ENCODE results near the gene OPA1.
A peak's percentile ranks its signal among the peaks of the same experiment; 100 is the strongest.

The OPA1 gene

GRCh38 chr3:193592841-193593667, at the start of gene OPA1:
Gene OPA1, plus strand, starts transcription at chr3:193593208. Its CDS starts 170 bp downstream, at chr3:193593378.
- peak; percentile 95 to 98 for ATAC-seq (replicated peaks)
- Mint-ChIP-seq H3K27ac (peak within 1 kb of the TSS; percentile 97), H3K4me1 (peaks cover 19 to 43% of the 10 kb centered on the region in 2 donors), H3K36me3 (peaks cover 15 to 28% of the 10 kb centered on the region in 2 donors), H3K9me3 (no peaks in the 10 kb centered on the region), H3K27me3 (no peaks in the 10 kb centered on the region), H3K4me3 (peak within 1 kb of the TSS; percentile 88 to 93)
- DNase-seq = peak; percentile 92

GRCh38 chr3:193544289-193544688, 48.7 kb upstream of the OPA1 start:
- Mint-ChIP-seq H3K4me3 (no peak overlapping the region), H3K27ac (no peak overlapping the region), H3K36me3 (peaks cover 4 to 5% of the 10 kb centered on the region in 2 donors), H3K27me3 (peaks cover 0 to 10% of the 10 kb centered on the region in 2 donors), H3K4me1 (no peaks in the 10 kb centered on the region), H3K9me3 (peaks cover 5 to 6% of the 10 kb centered on the region in 2 donors)
- ATAC-seq (replicated peaks) (no peak), DNase-seq (no peak)

- ATAC-seq (replicated peaks) = no peak
These were observed 47.7 kb upstream of the OPA1 start for GRCh38 chr3:193545304-193545703.

GRCh38 chr3:193546129-193546528, 46.9 kb upstream of the OPA1 start:
- Mint-ChIP-seq H3K27me3 (peaks cover 0 to 10% of the 10 kb centered on the region in 2 donors), H3K27ac (no peak overlapping the region), H3K9me3 (peaks cover 5 to 6% of the 10 kb centered on the region in 2 donors), H3K4me3 (no peak overlapping the region), H3K4me1 (no peaks in the 10 kb centered on the region), H3K36me3 (peaks cover 4 to 5% of the 10 kb centered on the region in 2 donors)
- DNase-seq = no peak
- ATAC-seq (replicated peaks) = no peak

More at GRCh38 chr3:193545304-193545703, 47.7 kb upstream of the OPA1 start:
- Mint-ChIP-seq H3K4me1 (no peaks in the 10 kb centered on the region), H3K27ac (no peak overlapping the region), H3K9me3 (peaks cover 5 to 6% of the 10 kb centered on the region in 2 donors), H3K36me3 (peaks cover 4 to 5% of the 10 kb centered on the region in 2 donors), H3K27me3 (peaks cover 0 to 10% of the 10 kb centered on the region in 2 donors), H3K4me3 (no peak overlapping the region)
- no peak for DNase-seq

GRCh38 chr3:193548406-193548805, 44.6 kb upstream of the OPA1 start:
- Mint-ChIP-seq H3K9me3 (peaks cover 5 to 6% of the 10 kb centered on the region in 2 donors), H3K4me1 (no peaks in the 10 kb centered on the region)
- no peak for ATAC-seq (replicated peaks)

GRCh38 chr3:193552923-193553322, 40.1 kb upstream of the OPA1 start:
- Mint-ChIP-seq H3K4me1 (no peaks in the 10 kb centered on the region), H3K36me3 (no peaks in the 10 kb centered on the region), H3K4me3 (no peak overlapping the region), H3K9me3 (no peaks in the 10 kb centered on the region), H3K27me3 (peaks cover 0 to 4% of the 10 kb centered on the region in 2 donors), H3K27ac (no peak overlapping the region)
- ATAC-seq (replicated peaks) (no peak), DNase-seq (no peak)

More at GRCh38 chr3:193548406-193548805, 44.6 kb upstream of the OPA1 start:
- no peak overlapping the region for H3K27ac Mint-ChIP-seq
- no peak for DNase-seq
- no peak overlapping the region for H3K4me3 Mint-ChIP-seq
- peaks cover 4 to 5% of the 10 kb centered on the region in 2 donors for H3K36me3 Mint-ChIP-seq
- H3K27me3 Mint-ChIP-seq = no peaks in the 10 kb centered on the region

GRCh38 chr3:193553586-193553985, 39.4 kb upstream of the OPA1 start:
- Mint-ChIP-seq H3K27ac (no peak overlapping the region), H3K27me3 (peaks cover 0 to 4% of the 10 kb centered on the region in 2 donors), H3K36me3 (no peaks in the 10 kb centered on the region), H3K4me3 (no peak overlapping the region), H3K4me1 (no peaks in the 10 kb centered on the region), H3K9me3 (no peaks in the 10 kb centered on the region)
- DNase-seq = no peak
- no peak for ATAC-seq (replicated peaks)

GRCh38 chr3:193554811-193555210, 38.2 kb upstream of the OPA1 start, which contains the start of gene ATP13A4:
Gene ATP13A4, minus strand, starts transcription at chr3:193554895. Its CDS starts 96 bp downstream, at chr3:193554799.
- Mint-ChIP-seq H3K36me3 (no peaks in the 10 kb centered on the region), H3K27ac (no peak within 1 kb of the TSS), H3K4me1 (no peaks in the 10 kb centered on the region), H3K9me3 (no peaks in the 10 kb centered on the region), H3K27me3 (peaks cover 0 to 4% of the 10 kb centered on the region in 2 donors), H3K4me3 (no peak within 1 kb of the TSS)
- no peak for ATAC-seq (replicated peaks)
- DNase-seq = no peak

GRCh38 chr3:193556841-193557240, 36.2 kb upstream of the OPA1 start:
- no peak overlapping the region for H3K27ac Mint-ChIP-seq
- H3K36me3 Mint-ChIP-seq = no peaks in the 10 kb centered on the region
- H3K9me3 Mint-ChIP-seq = no peaks in the 10 kb centered on the region
- no peak for DNase-seq
- no peaks in the 10 kb centered on the region for H3K4me1 Mint-ChIP-seq
- peaks cover 0 to 4% of the 10 kb centered on the region in 2 donors for H3K27me3 Mint-ChIP-seq
- no peak for ATAC-seq (replicated peaks)
- H3K4me3 Mint-ChIP-seq = no peak overlapping the region

GRCh38 chr3:193559100-193559499, 33.9 kb upstream of the OPA1 start:
- H3K9me3 Mint-ChIP-seq = no peaks in the 10 kb centered on the region
- H3K27ac Mint-ChIP-seq = no peak overlapping the region
- no peaks in the 10 kb centered on the region for H3K4me1 Mint-ChIP-seq
- DNase-seq (no peak), ATAC-seq (replicated peaks) (no peak)
- H3K36me3 Mint-ChIP-seq = no peaks in the 10 kb centered on the region
- no peak overlapping the region for H3K4me3 Mint-ChIP-seq
- H3K27me3 Mint-ChIP-seq = peaks cover 0 to 4% of the 10 kb centered on the region in 2 donors

- Mint-ChIP-seq H3K27ac (no peak overlapping the region), H3K4me1 (no peaks in the 10 kb centered on the region), H3K36me3 (no peaks in the 10 kb centered on the region), H3K9me3 (no peaks in the 10 kb centered on the region), H3K4me3 (no peak overlapping the region), H3K27me3 (no peaks in the 10 kb centered on the region)
- ATAC-seq (replicated peaks) = no peak
- DNase-seq = no peak
These were observed 32.9 kb upstream of the OPA1 start for GRCh38 chr3:193560091-193560490.

GRCh38 chr3:193560870-193561269, 32.1 kb upstream of the OPA1 start:
- no peak for DNase-seq
- Mint-ChIP-seq H3K36me3 (no peaks in the 10 kb centered on the region), H3K4me3 (no peak overlapping the region), H3K27me3 (no peaks in the 10 kb centered on the region), H3K27ac (no peak overlapping the region), H3K9me3 (no peaks in the 10 kb centered on the region), H3K4me1 (no peaks in the 10 kb centered on the region)
- no peak for ATAC-seq (replicated peaks)

GRCh38 chr3:193563426-193563825, 29.6 kb upstream of the OPA1 start:
- ATAC-seq (replicated peaks) (no peak), DNase-seq (no peak)
- peaks cover 0 to 10% of the 10 kb centered on the region in 2 donors for H3K27me3 Mint-ChIP-seq
- no peak overlapping the region for H3K27ac Mint-ChIP-seq
- no peaks in the 10 kb centered on the region for H3K36me3 Mint-ChIP-seq
- H3K4me3 Mint-ChIP-seq = no peak overlapping the region
- no peaks in the 10 kb centered on the region for H3K4me1 Mint-ChIP-seq
- H3K9me3 Mint-ChIP-seq = no peaks in the 10 kb centered on the region

GRCh38 chr3:193564012-193564411, 29.0 kb upstream of the OPA1 start:
- no peaks in the 10 kb centered on the region for H3K9me3 Mint-ChIP-seq
- DNase-seq (no peak), ATAC-seq (replicated peaks) (peak in 1 of 2 donors; percentile 36)
- H3K4me1 Mint-ChIP-seq = no peaks in the 10 kb centered on the region
- H3K27ac Mint-ChIP-seq = no peak overlapping the region
- peaks cover 0 to 12% of the 10 kb centered on the region in 2 donors for H3K27me3 Mint-ChIP-seq
- no peak overlapping the region for H3K4me3 Mint-ChIP-seq
- no peaks in the 10 kb centered on the region for H3K36me3 Mint-ChIP-seq

GRCh38 chr3:193569119-193569518, 23.9 kb upstream of the OPA1 start:
- Mint-ChIP-seq H3K27me3 (peaks cover 0 to 12% of the 10 kb centered on the region in 2 donors), H3K4me3 (no peak overlapping the region), H3K36me3 (no peaks in the 10 kb centered on the region), H3K4me1 (peaks cover 4 to 5% of the 10 kb centered on the region in 2 donors), H3K27ac (no peak overlapping the region), H3K9me3 (no peaks in the 10 kb centered on the region)
- no peak for ATAC-seq (replicated peaks)
- no peak for DNase-seq
